PC-9 (cell line): ENCODE measurements around the gene FBXO10. TPM values are rescaled to one million over a fixed set of nuclear protein-coding genes. Genes with fewer than 3 reads are reported as not detected.
"Not testable (repeated sequence)": the region's sequence is repeated elsewhere in the genome, so short reads cannot be mapped to it uniquely, and the experiment has no call there.

Experiments used
- BruUV-seq: library from RNA; stranded (reverse); fragments of 400-500 nt; replicated peaks from 2 replicates; lab custom pipeline; 2021; lab: Mats Ljungman, UMichigan
- CTCF ChIA-PET: fragments of 300-600 bp; sonication (Branson Sonifier 250); formaldehyde crosslinking; loops from one replicate; lab custom pipeline; 2022; ENCODE audit warnings: antibody characterized with exemption; lab: Charles Lee
- POLR2A ChIA-PET: fragments of 300-600 bp; sonication (Branson Sonifier 250); formaldehyde crosslinking; loops from one replicate; lab custom pipeline; 2022; ENCODE audit warnings: antibody characterized with exemption; ENCODE audit not compliant: unreplicated experiment; lab: Charles Lee
- DNase-seq, 2 experiments: peaks; one replicate each; pipeline versions ENCODE4 v3.0.0 to v3.0.0-alpha.2; 2015 to 2022; ENCODE audit warnings: mixed read lengths in 1 of 2
- H2AFZ ChIP-seq: fragments of 200-600 bp; sonication (generic); 2 replicates; pipeline ENCODE4 v1.8.1; 2017; ENCODE audit warnings: antibody characterized with exemption
- H3F3A ChIP-seq: fragments of 200-600 bp; sonication (generic); 2 replicates; pipeline ENCODE4 v1.8.1; 2017; ENCODE audit warnings: antibody characterized with exemption, mild to moderate bottlenecking, low read depth; ENCODE audit not compliant: insufficient read depth
- H3K27ac ChIP-seq: fragments of 200-600 bp; sonication (generic); 2 replicates; pipeline ENCODE4 v1.6.1; 2016; ENCODE audit warnings: mixed run types
- H3K27me3 ChIP-seq: fragments of 200-600 bp; sonication (generic); 2 replicates; pipeline ENCODE4 v1.6.1; 2016; ENCODE audit warnings: low read depth, mixed run types; ENCODE audit not compliant: insufficient read depth
- H3K36me3 ChIP-seq: fragments of 200-600 bp; sonication (generic); 2 replicates; pipeline ENCODE4 v1.6.1; 2016; ENCODE audit warnings: low read depth, mixed run types
- H3K4me1 ChIP-seq: fragments of 200-600 bp; sonication (generic); replicated peaks from 2 replicates; pipeline ENCODE4 v1.6.1; 2016; ENCODE audit warnings: mixed run types; ENCODE audit not compliant: insufficient read depth
- H3K4me2 ChIP-seq: fragments of 200-600 bp; sonication (generic); 2 replicates; pipeline ENCODE4 v1.6.1; 2017; ENCODE audit warnings: mixed run types
- H3K4me3 ChIP-seq: fragments of 200-600 bp; sonication (generic); 2 replicates; pipeline ENCODE4 v1.6.1; 2016; ENCODE audit warnings: mixed run types
- H3K79me2 ChIP-seq: fragments of 200-600 bp; sonication (generic); 2 replicates; pipeline ENCODE4 v1.6.1; 2017; ENCODE audit warnings: low read depth, mixed run types
- H3K9me2 ChIP-seq: fragments of 200-600 bp; sonication (generic); 2 replicates; pipeline ENCODE4 v1.8.1; 2017; ENCODE audit warnings: mild to moderate bottlenecking; ENCODE audit not compliant: insufficient read depth
- H3K9me3 ChIP-seq: fragments of 200-600 bp; sonication (generic); 2 replicates; pipeline ENCODE4 v1.8.1; 2016; ENCODE audit warnings: low read depth; ENCODE audit not compliant: insufficient read depth
- H4K20me1 ChIP-seq: fragments of 200-600 bp; sonication (generic); 2 replicates; pipeline ENCODE4 v1.8.1; 2017; ENCODE audit not compliant: insufficient read depth
- CTCF ChIP-seq: fragments of 200-600 bp; sonication (generic); conservative IDR thresholded peaks from 2 replicates; pipeline ENCODE4 v1.6.1; 2017; ENCODE audit warnings: mixed run types, antibody characterized with exemption, mild to moderate bottlenecking, moderate library complexity
- EZH2 ChIP-seq: fragments of 200-600 bp; sonication (generic); IDR thresholded peaks from 2 replicates; pipeline ENCODE4 v1.8.0; 2017; ENCODE audit warnings: antibody characterized with exemption, low read depth
- intact Hi-C: fragments of 100-400 bp; cut with micrococcal nuclease; formaldehyde crosslinking; loops from one replicate; pipeline ENCODE4 v1.10.0; 2022; ENCODE audit not compliant: unreplicated experiment
- total RNA-seq: library from RNA; stranded (reverse); gene quantifications from 2 replicates; pipeline ENCODE4 v1.2.3, GENCODE V29; 2021

Gene FBXO10
- total RNA-seq, 1 experiment from 2014 or later = 3.7 TPM

GRCh38 chr9:37517923-37518322 lies 58.3 kb downstream of the FBXO10 start:
- TF ChIP-seq CTCF (no peak), EZH2 (no peak)
- no peaks in the 10 kb centered on the region for H3K9me2 ChIP-seq
- H4K20me1 ChIP-seq = no peaks in the 10 kb centered on the region
- no peak overlapping the region for H3K27ac ChIP-seq
- H3K4me1 ChIP-seq = no peaks in the 10 kb centered on the region
- no peaks in the 10 kb centered on the region for H3K36me3 ChIP-seq
- no peak overlapping the region for H2AFZ ChIP-seq
- H3K27me3 ChIP-seq = no peaks in the 10 kb centered on the region
- H3F3A ChIP-seq = no peaks in the 10 kb centered on the region
- H3K79me2 ChIP-seq = no peaks in the 10 kb centered on the region
- intact Hi-C loops = no loop called here
- no peaks in the 10 kb centered on the region for H3K9me3 ChIP-seq
- BruUV-seq = no TSS peak
- ChIA-PET CTCF (no interaction called here), POLR2A (no interaction called here)
- no peak for DNase-seq
- H3K4me3 ChIP-seq = no peak overlapping the region
- H3K4me2 ChIP-seq = no peak overlapping the region

GRCh38 chr9:37515620-37516258 lies 60.4 kb downstream of the FBXO10 start:
- H3K9me2 ChIP-seq = no peaks in the 10 kb centered on the region
- H3K4me3 ChIP-seq = no peak overlapping the region
- no peak overlapping the region for H3K4me2 ChIP-seq
- ChIA-PET POLR2A (no interaction called here), CTCF (no interaction called here)
- H3K36me3 ChIP-seq = no peaks in the 10 kb centered on the region
- no peaks in the 10 kb centered on the region for H3K79me2 ChIP-seq
- BruUV-seq = no TSS peak
- intact Hi-C loops = no loop called here
- no peak overlapping the region for H2AFZ ChIP-seq
- no peaks in the 10 kb centered on the region for H4K20me1 ChIP-seq
- H3K27me3 ChIP-seq = no peaks in the 10 kb centered on the region
- H3K9me3 ChIP-seq = no peaks in the 10 kb centered on the region
- TF ChIP-seq EZH2 = no peak
- TF ChIP-seq CTCF = no peak
- no peak for DNase-seq
- H3F3A ChIP-seq = no peaks in the 10 kb centered on the region
- H3K27ac ChIP-seq = no peak overlapping the region
- H3K4me1 ChIP-seq = no peaks in the 10 kb centered on the region

- Histone ChIP-seq H3K36me3 (no peaks in the 10 kb centered on the region), H3K4me3 (no peak overlapping the region), H4K20me1 (no peaks in the 10 kb centered on the region), H2AFZ (no peak overlapping the region), H3K9me2 (no peaks in the 10 kb centered on the region), H3K9me3 (no peaks in the 10 kb centered on the region), H3K4me2 (no peak overlapping the region), H3K79me2 (no peaks in the 10 kb centered on the region), H3K4me1 (no peaks in the 10 kb centered on the region), H3K27ac (no peak overlapping the region), H3K27me3 (no peaks in the 10 kb centered on the region), H3F3A (no peaks in the 10 kb centered on the region)
- POLR2A ChIA-PET = no interaction called here
- intact Hi-C loops = no loop called here
- no TSS peak for BruUV-seq
- CTCF ChIA-PET = no interaction called here
- DNase-seq = no peak
- TF ChIP-seq EZH2 (no peak), CTCF (no peak)
Measured at GRCh38 chr9:37514999-37515398, 61.2 kb downstream of the FBXO10 start.

- H3K27me3 ChIP-seq, POLR2A ChIA-PET, H4K20me1 ChIP-seq, H3K9me2 ChIP-seq, BruUV-seq, H3K4me3 ChIP-seq, H3F3A ChIP-seq, H3K9me3 ChIP-seq, intact Hi-C loops, CTCF ChIA-PET, DNase-seq, H3K36me3 ChIP-seq, H3K4me2 ChIP-seq, H3K27ac ChIP-seq, H3K4me1 ChIP-seq, H2AFZ ChIP-seq, H3K79me2 ChIP-seq: not testable (repeated sequence)
Measured at GRCh38 chr9:37514415-37514814, 61.8 kb downstream of the FBXO10 start.
